AG08396 (cell line): Measurements from ENCODE around the gene NTN3.

Experiments
- DNase-seq: peaks from one replicate; pipeline ENCODE4 v3.0.0; 2012; ENCODE audit warnings: low spot score, mixed read lengths

The NTN3 gene

DNA sequence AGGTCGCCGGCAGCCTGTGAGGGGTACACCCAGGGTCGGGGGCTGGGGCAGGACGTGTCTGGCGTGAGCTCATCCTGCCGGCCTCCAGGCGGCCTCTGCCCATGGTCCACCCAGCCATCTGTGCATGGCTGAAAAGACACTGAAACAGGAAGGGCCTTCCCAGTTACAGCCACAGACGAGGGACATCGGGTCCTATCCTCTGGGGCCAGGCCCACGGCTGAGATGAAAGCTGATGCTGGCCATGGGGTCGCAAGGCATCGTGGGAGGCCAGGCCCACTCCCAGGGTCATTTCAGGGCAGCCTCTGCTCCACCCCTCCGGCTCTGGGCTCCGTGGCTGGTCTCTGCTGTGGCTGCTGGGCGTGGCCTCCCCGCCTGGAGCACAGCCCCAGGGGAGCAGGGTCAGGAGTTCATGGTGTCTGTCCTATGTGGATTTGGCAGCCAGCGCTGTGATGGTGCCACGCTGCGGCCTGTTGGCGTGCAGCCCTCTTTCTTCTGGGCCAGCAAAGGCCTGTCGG lies 26.1 kb downstream of the NTN3 start:
- peak; percentile 42 for DNase-seq

DNA sequence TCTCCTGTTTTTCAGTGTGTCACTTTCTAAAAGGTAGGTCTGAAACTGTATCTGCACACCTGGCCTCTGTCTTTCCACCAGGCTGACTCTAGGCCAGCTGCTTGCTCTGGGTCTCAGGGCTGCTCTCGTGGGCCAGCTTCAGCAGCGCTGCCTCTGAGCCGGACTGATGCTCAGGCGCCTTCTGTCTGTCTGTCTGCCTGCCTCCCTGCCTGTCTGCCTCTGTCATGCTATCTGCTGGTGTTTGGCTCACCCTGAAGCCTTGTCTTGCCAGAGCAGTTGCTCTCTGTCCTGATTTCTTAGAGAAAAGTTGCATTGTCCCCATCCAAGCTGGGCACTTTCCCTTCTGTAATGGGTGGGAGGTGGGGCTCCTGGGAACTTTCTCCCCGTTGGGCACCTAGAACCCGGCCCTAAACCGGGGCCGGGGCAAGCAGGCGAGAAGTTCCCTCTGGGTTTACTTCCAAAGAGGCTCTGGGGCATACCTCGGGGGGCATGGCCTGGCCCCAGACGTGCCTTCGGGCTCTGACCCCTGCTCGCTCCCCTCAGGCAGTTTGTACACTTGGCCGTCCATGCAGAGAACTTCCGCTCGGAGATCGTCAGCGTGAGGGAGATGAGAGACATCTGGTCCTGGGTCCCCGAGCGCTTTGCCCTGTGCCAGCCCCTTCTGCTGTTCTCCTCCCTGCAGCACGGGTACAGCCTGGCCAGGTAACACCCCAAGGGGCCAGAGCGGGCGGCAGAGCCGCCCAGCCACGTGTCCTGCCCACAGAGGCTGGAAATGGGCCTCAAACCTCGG lies 26.8 kb downstream of the NTN3 start:
- no peak for DNase-seq

DNA sequence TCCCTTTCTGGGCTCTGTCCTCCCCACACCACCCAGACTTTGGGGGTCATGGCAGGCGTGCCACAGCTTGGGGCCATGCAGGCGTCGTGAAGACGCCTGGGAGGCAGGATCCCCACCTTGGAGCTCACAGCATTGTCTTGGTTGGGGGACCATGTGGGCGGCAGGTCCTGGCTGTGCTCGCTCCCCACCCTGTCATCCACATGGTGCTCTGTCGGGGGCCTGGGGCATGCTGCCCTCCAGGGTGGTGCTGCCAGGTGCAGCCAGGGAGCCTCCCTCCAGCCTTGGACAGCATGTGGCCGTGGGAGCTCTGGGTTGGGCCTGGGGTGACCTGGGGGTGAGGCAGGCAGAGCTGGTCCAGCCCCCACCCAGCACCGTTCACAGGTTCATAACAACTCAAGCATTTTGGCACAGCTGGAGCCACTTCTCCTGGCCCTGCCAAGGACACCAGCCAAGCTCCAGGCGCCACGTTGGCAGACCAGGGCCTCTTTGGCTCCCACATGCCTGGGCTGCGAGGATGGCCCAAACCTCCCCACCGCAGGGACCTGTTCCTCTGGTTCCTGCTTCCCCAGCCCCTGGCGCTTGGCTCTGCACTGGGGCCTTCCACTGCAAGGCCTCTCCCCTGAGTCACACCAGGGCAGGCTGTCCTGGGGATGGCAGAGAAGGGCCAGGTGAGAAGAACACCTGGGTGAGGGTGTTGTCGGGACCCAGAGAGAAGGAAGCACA lies 27.6 kb downstream of the NTN3 start:
- DNase-seq, result no peak

DNA sequence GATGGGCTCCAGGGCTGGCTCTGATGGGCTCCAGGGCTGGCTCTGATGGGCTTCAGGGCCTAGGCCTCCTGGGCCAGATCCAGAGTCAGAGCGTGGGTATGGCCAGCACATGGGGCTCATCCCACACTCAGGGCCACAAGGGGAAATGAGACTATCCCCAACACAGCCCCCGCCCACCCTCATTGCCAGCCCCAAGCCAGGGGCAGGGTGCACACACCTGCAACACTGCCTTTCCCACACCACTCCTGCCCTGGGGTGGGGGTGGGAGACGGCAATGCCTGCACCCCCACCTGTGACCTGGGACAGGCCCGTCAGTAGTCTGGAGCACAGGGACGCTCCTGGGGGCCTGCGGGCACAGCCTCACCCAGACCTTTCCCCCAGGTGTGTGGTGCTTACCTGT lies 28.4 kb downstream of the NTN3 start:
- no peak for DNase-seq

DNA sequence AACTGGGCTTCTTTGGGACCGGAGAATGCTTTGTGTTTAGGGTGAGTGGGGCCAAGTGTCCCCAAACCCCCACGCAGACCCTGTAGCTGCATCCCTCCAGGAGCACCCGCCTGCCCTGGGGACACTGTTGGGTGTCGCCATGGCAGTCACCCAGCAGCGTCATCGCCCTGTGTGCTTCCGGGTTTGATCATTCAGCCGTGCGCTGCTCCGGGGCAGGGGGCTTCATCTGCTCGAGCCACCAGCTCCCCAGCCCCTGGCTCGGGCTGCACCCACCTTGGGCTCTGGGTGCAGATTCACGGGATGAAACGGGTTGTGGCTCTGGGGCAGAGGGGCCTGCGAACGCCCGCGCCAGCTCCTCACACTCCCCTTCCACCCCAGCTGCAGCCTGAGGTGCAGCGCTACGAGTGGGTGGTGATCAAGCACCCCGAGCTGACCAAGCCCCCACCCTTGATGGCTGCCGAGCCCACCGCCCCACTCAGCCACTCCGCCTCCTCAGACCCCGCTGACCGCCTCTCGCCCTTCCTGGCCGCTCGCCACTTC lies 28.9 kb downstream of the NTN3 start:
- no peak for DNase-seq

DNA sequence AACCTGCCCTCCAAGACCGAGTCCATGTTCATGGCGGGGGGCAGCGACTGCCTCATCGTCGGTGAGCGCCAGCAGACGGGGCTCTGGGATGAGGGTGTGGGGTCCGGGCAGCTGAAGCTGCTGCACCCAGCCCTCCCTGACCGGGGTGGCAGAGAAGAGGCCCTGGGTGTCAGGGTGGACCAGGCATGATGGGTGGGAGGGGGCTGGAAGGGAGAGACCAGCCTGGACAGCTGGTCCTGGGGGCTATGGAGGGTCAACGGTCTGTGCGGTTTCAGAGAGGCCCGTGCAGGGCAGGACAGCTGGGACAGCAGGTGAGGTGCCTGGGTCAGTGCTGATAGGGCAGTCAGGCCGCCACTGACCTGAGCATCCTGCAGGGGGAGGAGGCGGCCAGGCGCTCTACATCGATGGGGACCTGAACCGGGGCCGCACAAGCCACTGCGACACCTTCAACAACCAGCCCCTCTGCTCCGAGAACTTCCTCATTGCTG lies 29.4 kb downstream of the NTN3 start:
- DNase-seq, result no peak

DNA sequence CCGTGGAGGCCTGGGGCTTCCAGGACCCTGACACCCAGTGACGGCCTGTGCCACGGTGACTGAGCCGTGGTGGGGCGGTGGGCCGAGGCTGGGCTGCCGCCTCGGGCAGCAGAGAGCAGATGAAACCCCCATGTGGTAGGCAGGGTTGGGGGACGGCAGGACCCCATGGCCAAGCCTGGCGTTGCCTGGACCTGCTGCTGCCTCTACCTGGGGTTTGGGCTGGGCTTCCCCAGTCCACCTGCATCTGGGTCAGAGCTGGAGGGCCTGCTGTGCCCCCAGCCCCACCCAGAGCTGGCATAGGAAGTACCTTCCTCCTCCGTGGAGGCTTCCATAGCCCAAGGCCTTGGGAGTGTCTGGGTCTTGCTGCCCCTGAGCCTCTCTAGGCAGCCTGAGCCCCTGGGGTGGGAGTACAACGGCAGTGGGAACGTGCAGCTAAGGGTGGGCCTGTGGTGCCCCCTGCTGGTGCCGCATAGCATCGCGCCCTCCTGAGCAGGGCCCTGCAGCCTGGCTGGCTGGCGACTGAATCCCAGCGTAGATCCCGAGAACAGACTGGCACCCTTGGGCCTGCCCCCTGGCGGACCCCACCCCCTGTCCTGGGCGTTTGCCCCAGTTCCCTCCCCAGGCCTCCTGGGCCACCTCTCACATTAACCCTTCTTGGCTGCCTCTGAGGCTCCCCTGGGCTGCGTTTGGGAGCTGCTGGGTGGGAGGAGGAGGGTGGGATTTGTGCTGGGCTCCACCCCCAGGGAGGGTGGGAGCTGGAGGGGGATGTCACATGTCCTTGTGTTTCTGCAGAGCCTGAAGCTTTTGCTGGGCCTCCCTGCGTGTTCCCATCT lies 30.0 kb downstream of the NTN3 start:
- DNase-seq, result peak; percentile 91

DNA sequence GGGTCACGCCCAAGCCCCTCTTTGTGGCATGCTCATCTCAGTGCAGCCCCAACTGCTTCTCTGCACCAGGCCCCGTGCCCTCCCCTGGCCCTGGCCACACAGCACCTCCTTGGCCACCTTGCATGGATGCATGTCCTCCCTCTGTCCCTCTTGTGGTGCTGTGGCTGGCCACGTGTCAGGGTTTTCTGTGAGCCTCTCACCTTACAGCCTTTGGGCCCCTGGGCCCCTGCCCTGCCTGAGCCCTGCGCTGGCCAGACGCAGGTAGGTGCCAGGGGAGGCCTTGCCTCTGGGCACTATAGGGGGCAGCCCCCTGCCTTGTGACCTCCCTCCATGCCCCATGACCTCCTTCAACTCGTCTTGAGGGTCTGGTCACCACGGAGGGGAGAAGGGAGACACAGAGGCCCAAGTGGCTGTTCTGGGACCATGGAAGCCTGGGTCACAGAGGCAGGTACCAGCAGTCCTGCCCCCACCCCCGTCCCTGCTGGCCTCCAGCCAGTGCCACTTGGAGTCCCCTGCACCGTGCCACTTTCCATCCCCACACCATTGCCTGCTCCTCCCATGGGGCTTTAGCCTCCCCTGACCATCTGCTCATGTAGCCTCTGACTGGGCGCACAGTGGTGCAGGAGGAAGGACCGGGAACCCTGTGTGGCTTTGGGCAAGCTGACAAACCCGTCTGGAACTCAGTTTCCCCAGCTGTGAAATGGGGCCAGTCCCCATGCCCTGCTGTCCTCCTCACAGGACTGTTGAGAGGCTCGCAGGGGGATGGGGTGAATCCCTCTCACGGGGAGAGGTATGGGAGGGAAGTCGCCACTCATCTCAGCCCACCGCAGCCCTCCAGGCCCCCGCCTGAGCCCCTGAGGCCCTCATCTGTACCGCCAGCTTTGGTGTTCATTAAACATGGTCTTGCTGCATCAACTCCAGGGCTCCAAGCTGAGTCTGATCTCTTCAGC lies 31.1 kb downstream of the NTN3 start:
- DNase-seq, result no peak

DNA sequence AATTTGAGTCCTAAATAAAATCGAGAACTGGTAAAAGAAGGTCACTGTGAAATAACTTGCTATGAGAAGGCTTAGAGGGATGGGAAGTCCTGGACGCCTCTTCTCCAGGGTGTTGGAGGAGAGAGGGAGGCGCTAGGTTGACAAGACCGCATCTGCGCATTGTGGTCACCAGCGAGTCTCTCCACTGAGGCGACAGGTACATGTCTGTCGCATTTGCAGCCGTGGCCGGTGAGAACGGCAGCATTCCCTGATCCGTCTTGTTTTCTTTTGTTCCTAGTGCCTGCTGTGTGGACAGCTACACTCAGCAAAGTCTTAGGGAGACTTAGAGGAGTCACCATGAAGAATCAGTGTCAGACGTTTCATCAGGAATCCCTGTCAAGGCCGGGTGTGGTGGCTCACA lies 34.6 kb downstream of the NTN3 start:
- DNase-seq, result no peak

DNA sequence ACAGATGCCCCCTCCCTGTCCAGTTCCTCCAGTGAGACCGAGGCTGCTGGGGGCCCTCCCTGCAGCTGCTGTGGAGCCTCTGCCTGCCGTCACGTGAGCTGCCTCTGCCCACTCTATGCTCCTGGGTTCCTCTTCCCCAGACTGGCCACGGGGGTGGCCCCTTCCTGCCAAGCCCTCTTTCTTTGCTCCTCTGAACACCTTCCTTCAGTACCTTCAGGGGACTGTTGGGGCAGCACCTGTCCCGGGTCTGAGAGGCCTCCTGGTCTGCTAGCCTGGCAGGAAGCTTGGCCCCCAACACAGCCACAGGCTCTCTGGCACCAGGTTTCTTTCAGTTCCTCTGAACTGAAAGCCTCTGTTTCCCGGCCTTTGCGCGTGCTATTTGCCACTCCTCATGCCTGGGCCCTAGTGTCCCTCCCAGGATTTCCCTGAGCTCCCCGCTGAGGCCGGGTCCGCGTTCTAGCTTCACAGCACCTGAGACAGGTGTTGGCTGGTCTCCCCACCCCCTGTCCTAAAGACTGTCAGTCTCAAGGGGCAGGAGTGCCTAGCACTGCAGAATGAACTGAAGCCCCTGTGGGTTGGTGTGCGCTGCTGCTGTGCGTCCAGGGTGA lies 36.1 kb downstream of the NTN3 start:
- no peak for DNase-seq

DNA sequence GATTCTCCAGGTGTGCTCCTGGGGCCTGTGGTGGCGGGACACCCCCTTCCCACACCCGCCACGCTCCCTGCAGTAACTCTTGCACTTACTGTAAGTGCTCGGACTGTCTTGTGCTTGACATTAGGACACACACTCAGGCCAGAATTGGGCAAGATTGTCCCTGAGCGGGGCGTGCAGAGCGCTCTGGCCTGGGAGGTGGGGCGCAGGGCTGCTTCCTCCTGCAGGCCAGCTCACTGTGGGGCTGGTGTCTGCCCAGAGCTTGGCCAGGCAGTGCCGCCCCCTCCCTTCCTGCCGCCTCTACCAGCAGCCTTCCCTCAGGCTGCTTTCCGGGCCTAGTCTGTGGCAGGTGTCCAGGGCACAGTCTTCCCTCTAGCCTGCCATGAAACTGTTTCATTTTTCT lies 36.6 kb downstream of the NTN3 start:
- DNase-seq, result no peak

DNA sequence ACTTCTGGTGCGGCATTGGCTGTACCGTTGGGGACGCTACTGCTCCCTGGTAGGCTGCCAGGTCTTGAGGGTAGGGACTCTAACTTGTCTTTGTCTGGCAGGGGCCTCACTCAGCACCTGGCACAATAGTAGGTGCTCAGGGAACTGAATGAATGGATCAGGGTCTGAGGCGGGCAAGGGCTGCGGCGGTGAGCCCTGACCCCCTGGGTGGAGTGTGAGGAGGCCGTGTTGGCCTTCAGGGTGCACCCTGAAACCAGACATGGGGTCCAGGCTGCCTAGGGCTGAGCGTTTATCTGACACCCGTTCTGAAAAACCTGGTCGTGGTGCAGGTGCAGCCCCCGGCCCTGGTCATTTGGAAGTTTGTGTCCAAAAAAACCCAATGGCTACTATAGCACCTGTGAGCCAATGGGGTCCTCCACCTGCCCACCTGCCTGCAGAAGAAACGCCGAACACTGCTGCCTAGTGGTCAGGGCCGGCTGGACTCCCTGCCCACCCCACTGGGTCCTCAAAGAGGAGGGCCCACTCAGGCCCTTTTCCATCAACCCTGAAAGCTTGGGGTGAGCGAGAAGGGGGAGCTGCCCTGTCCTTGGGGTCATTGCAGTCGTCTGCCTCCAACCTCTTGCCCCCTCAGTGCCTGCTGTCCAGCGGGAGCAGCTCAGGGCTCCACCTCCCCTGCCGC lies 37.8 kb downstream of the NTN3 start:
- no peak for DNase-seq

DNA sequence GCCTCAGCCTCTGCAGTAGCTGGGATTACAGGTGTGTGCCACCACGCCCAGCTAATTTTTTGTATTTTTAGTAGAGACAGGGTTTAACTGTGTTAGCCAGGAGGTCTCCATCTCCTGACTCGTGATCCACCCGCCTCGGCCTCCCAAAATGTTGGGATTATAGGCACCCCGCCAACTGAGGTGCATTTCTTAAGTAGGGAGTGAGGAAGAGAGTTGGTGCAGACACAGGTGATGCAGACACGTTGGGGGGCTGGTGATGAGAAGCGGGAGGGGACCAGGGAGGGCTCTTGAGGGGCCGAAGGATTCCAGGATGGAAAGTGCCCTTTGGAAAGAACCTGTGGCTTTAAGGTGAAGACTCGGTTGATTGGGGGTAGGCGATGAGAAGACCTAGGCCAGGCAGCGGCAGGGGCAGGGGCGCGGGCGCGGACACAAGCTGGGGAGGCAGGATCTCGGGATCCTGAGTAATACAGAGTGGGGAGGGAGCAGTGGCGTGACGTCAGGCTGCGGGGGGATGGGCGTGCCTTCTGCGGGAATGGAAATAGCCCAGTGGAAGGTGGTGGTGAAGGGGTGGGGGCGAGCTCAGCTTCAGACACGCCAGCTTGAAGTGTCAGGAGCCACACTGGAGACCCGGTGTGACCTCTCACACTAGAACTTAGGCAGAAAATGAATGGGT lies 40.2 kb downstream of the NTN3 start:
- peak; percentile 86 for DNase-seq

DNA sequence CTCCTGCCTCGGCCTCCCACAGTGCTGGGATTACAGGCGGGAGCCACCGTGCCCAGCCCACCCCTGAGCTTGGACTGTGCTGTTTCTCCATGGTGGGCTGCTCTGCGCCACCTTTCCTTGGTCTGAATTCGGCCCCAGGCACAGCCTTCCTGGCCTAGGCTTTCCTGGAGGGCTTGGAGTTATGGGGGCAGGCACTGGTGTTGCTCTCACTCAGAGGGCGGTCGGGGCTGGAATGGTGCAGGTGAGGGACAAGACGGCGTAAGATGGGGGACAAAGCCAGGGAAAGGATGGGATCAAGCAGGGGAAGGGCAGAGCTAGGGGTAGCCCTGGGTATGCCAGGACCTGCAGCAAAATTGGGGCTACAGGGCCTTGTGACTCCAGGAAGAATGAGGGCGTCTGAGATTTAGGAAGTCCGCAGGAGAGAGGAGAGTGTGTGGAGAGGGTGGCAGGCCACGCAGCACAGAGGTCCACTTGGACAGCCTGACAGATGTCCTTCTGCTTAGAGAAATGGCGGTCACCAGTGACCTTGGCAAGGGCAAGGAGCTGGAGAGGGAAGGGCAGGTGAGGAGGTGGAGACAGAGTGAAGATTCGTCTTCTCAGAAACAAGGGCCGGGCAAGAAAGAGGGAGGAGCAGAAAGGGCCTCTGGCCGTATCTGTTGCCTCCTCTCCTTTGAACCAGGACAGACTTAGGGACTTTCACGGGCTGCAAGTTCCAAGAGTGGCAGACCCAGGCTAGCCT lies 41.1 kb downstream of the NTN3 start:
- DNase-seq, result no peak

DNA sequence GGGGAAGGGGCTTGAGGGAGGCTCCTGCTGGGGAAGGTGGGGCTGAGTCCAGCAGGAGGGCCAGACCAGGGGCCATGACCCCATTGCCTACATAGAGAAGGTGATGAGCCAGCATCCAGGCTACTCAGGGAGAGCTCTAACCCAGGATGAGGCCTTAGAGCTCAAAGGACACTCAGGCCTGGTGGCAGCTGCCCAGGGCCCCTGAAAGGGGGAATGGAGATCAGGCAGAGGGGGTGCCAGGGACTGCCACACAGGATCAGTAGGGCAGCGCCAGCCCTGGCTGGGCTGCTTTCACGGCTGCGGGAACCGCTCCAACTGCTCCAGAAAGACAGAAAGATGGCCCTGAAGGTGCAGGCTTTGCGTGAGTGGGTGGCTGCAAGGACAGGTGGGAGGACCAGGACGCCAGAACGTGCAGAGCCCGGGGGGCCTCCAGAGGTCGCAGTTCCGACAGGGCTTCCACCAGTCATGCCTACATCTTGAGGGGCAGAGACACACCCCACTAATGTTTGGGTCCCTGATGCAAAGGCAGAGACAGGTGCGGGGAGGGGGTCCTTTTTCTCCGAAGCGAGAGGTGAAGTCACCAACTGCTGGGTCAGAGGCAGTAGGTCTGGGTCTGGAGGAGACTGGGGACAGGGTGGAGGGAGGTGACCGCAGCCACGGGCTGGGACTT lies 41.8 kb downstream of the NTN3 start:
- no peak for DNase-seq

DNA sequence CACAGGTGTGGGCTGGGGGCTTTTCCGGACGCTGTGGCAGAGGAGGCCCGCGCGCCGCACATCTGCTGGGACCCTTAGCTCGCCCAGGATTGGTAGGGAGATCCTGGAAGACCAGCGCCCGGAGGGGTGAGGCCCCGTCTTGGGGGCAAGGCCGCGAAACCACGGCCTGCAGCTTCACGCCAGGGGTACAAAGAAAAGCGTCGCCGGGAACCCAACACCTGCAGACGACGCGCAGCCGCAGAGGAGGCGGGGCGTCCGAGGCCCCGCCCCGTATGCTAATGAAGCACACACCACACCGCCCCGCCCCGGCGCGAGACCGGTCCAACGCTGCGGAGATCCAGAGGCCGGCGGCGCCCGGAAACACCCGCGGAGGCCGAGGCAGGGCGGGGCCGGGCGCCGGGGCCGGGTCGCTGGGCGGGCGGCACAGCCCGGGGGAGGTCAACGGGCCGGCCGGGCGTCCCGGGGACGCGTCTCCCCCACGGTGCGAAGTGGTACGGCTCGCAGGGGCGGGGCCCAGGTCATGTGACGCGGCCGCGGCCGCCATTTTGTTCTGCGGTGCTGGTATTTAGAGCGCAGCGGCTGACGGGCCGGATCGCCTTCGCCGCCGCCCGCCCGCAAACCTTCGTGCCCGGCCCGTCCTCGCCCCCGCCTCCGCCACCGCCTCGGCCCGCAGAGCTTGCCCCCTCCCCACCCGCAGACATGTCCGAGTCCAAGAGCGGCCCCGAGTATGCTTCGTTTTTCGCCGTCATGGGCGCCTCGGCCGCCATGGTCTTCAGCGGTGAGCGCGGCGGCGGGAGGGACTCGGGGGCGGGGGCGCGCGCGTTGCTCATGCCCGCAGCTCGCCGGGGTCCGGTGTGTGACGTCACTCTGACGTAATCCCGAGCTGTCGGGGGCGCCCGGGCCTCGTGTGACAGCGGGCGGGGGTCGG lies 42.6 kb downstream of the NTN3 start, which contains the start of gene ATP6V0C:
TSS of gene ATP6V0C (plus strand) at position 548 of the 928 bp plus-strand sequence. CDS start at position 700, 152 bp downstream.
- DNase-seq, result peak; percentile 96
